Psoas muscle (tissue), 8 donors: ENCODE data around the gene SPAG9. TPM values are rescaled to one million over a fixed set of nuclear protein-coding genes. Genes with fewer than 3 reads are reported as not detected.

Source experiments
- ATAC-seq, 4 donors: fragments of 200-7000 bp; cut with Tn5 transposase; one replicate each; pipeline ENCODE4 v1.9.1; 2020; ENCODE audit warnings: moderate library complexity in 3 of 4, mild to moderate bottlenecking in 2 of 4
- DNase-seq, 2 donors: peaks; one replicate each; pipeline ENCODE4 v3.0.0-alpha.2; 2020
- H3K27ac ChIP-seq: fragments of 200-600 bp; one replicate; pipeline ENCODE4 v1.8.0; 2022
- H3K27me3 ChIP-seq, 3 donors: fragments of 200-600 bp in 1 of 3; one replicate each; pipeline versions ENCODE4 v1.6.1 to v1.8.0; 2013 to 2022; ENCODE audit warnings: low read length in 2 of 3, mild to moderate bottlenecking in 2 of 3, moderate library complexity in 1 of 3; ENCODE audit not compliant: insufficient read depth in 3 of 3
- H3K36me3 ChIP-seq, 2 donors: fragments of 200-600 bp in 1 of 2; one replicate each; pipeline versions ENCODE4 v1.6.1 to v1.8.0; 2013 to 2022; ENCODE audit warnings: low read depth in 1 of 2, mild to moderate bottlenecking in 1 of 2, moderate library complexity in 1 of 2; ENCODE audit not compliant: insufficient read depth in 1 of 2
- H3K4me1 ChIP-seq: fragments of 200-600 bp; one replicate; pipeline ENCODE4 v1.8.0; 2022
- H3K4me3 ChIP-seq: fragments of 200-600 bp; one replicate; pipeline ENCODE4 v1.8.0; 2022; ENCODE audit warnings: mild to moderate bottlenecking
- H3K9me3 ChIP-seq: fragments of 200-600 bp; one replicate; pipeline ENCODE4 v1.8.0; 2022
- whole genome bisulfite sequencing, 3 donors: extraction: QIAGEN DNeasy Blood & Tissue Kit; methylation state at CpG; one replicate each; pipeline versions ENCODE4 v1.1.6 to v1.1.7; 2013; 5-methylcytosine and 5-hydroxymethylcytosine counted together
- intact Hi-C, 2 donors: fragments of 100-400 bp; cut with DNase I; formaldehyde crosslinking; loops; one replicate each; pipeline versions ENCODE4 v1.11.0 to v1.14.2; 2022
- polyA plus RNA-seq, 3 donors: library from polyadenylated mRNA; stranded (reverse); fragments of 200-250 nt; gene quantifications; one replicate each; pipeline ENCODE4 v1.2.3, GENCODE V29; 2013
- total RNA-seq, 4 donors: library from RNA; stranded (reverse); fragmentation: NEBNext Ultra II Directional in 2 of 4; extraction: Animal tissue kit (Norgen Biotek cat#: 25700) in 2 of 4; gene quantifications; one replicate each; pipeline versions ENCODE4 v1.2.1 to v1.2.4, GENCODE V29; 2021 to 2023
- TF ChIP-seq, protein P1 (sequence below): fragments of 200-600 bp; IDR thresholded peaks from one replicate; pipeline ENCODE4 v1.8.0; 2022; ENCODE audit warnings: antibody characterized with exemption
- donor health status: healthy with polysubstance abuse.
- donor health status: DM: no; HTN: no; CAD: no; lungs with moderate emphysema.
- donor health status: Bipolar disorder and iron deficiency.
- donor health status: healthy.
- donor health status: DM: yes; HTN: yes; CAD: no.
- donor health status: DM: no; HTN: no; CAD: no.
- donor health status: DM: no; HTN: no; CAD: no.
- donor health status: DM: yes; HTN: yes; CAD: no.

Gene SPAG9
- total and polyA plus RNA-seq, 7 donors, result 34.8 to 133 (median 92.1) TPM

DNA sequence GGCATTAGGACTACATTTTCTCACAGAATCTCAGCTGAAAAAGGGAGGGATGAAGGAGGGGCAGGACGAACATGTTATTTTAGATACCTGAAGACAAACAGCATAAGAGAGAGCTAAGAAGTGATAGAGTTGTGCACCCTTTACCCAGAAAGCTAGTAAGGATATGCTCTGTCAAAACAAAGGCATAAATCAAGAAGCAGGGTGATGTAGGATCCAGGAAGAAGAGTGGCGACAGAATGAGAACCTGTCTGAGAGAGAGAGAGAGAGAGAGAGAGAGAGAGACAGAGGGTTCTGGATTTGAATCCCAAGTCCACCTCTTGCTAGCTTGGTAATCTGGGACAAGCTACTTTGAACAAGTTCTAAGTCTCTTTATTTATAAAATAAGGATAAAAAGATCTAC lies 103.4 kb downstream of the SPAG9 start:
- ATAC-seq (no peak), DNase-seq (no peak)
- H3K27me3 ChIP-seq, result no peaks in the 10 kb centered on the region
- no peak overlapping the region for H3K27ac ChIP-seq
- intact Hi-C loops, result no loop called here
- TF ChIP-seq, protein P1, sequence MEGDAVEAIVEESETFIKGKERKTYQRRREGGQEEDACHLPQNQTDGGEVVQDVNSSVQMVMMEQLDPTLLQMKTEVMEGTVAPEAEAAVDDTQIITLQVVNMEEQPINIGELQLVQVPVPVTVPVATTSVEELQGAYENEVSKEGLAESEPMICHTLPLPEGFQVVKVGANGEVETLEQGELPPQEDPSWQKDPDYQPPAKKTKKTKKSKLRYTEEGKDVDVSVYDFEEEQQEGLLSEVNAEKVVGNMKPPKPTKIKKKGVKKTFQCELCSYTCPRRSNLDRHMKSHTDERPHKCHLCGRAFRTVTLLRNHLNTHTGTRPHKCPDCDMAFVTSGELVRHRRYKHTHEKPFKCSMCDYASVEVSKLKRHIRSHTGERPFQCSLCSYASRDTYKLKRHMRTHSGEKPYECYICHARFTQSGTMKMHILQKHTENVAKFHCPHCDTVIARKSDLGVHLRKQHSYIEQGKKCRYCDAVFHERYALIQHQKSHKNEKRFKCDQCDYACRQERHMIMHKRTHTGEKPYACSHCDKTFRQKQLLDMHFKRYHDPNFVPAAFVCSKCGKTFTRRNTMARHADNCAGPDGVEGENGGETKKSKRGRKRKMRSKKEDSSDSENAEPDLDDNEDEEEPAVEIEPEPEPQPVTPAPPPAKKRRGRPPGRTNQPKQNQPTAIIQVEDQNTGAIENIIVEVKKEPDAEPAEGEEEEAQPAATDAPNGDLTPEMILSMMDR, result no peak
- peaks cover 14 to 85% of the 10 kb centered on the region in 2 donors for H3K36me3 ChIP-seq
- no peaks in the 10 kb centered on the region for H3K9me3 ChIP-seq
- H3K4me1 ChIP-seq, result no peaks in the 10 kb centered on the region
- H3K4me3 ChIP-seq, result no peak overlapping the region
- 82 to 89% (median 86%) methylated on average over 2 of the region's 2 CpGs for WGBS, 3 donors

DNA sequence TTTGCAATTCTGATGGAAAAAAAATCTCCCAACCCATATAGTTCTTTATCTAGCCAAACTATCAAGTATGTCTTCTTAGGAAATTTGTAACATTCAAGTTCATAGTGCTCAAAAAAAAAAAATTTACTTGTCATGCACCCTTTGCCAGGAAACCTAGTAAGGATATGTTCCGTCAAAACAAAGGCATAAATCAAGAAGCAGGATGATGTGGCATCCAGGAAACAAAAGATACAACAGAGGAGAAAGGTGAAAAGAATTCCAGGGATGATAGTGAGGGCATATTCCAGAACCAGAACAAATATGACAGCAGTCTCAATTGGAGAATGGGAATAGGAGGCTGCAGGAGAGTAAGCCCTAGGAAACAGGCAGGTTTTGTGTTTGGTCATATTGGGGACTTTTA lies 104.6 kb downstream of the SPAG9 start:
- Histone ChIP-seq H3K4me3 (no peak overlapping the region), H3K27me3 (no peaks in the 10 kb centered on the region), H3K27ac (no peak overlapping the region), H3K9me3 (no peaks in the 10 kb centered on the region), H3K4me1 (no peaks in the 10 kb centered on the region), H3K36me3 (peaks cover 13 to 87% of the 10 kb centered on the region in 2 donors)
- DNase-seq, result no peak
- WGBS, 3 donors, result 38 to 55% (median 46%) methylated on average over 1 of the region's 1 CpG
- peak in 1 of 4 donors; percentile 20 for ATAC-seq
- TF ChIP-seq, protein P1, result no peak
- intact Hi-C loops, result no loop called here

GRCh38 chr17:51015145-51015558 lies 105.5 kb downstream of the SPAG9 start:
- Histone ChIP-seq H3K4me1 (no peaks in the 10 kb centered on the region), H3K36me3 (peaks cover 12 to 87% of the 10 kb centered on the region in 2 donors), H3K4me3 (no peak overlapping the region), H3K27me3 (no peaks in the 10 kb centered on the region), H3K27ac (no peak overlapping the region), H3K9me3 (no peaks in the 10 kb centered on the region)
- TF ChIP-seq, protein P1, result no peak
- no peak for DNase-seq
- no peak for ATAC-seq
- intact Hi-C loops, result no loop called here
- 31 to 50% (median 45%) methylated on average over 1 of the region's 1 CpG for WGBS, 3 donors

DNA sequence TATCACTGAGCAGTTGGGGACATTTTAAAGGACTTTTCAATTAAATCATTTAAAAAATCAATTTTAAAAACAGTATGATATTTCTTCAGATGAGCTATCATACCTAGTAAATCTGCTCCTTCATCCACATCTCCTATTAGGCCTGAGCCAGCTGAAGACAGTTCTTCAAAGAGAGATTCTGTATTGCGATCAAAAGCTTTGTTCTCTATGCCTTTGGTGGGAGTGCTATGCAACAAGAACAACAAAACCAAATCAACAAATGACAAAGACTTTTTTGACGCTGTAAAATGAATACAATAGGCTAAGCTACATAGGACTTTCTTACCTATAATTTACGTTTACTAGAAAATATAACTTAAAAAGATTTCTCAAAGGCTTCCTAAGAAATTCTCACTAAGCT lies 106.5 kb downstream of the SPAG9 start:
- DNase-seq (no peak), ATAC-seq (no peak)
- Histone ChIP-seq H3K4me3 (no peak overlapping the region), H3K27ac (no peak overlapping the region), H3K36me3 (peaks cover 9 to 86% of the 10 kb centered on the region in 2 donors), H3K27me3 (no peaks in the 10 kb centered on the region), H3K9me3 (no peaks in the 10 kb centered on the region), H3K4me1 (no peaks in the 10 kb centered on the region)
- TF ChIP-seq, protein P1, result no peak
- intact Hi-C loops, result no loop called here
- 93 to 97% (median 95%) methylated on average over 3 of the region's 3 CpGs for WGBS, 3 donors

GRCh38 chr17:51013322-51013721 lies 107.3 kb downstream of the SPAG9 start:
- Histone ChIP-seq H3K36me3 (peaks cover 6 to 80% of the 10 kb centered on the region in 2 donors), H3K27ac (no peak overlapping the region), H3K27me3 (no peaks in the 10 kb centered on the region), H3K9me3 (no peaks in the 10 kb centered on the region), H3K4me1 (no peaks in the 10 kb centered on the region), H3K4me3 (no peak overlapping the region)
- WGBS, 3 donors, result 97 to 99% (median 98%) methylated on average over 2 of the region's 2 CpGs
- DNase-seq (no peak), ATAC-seq (no peak)
- intact Hi-C loops, result no loop called here
- TF ChIP-seq, protein P1, result no peak
